Mesendoderm (in vitro differentiated cells): ENCODE data around the gene NRL.

Experiments used
- DNase-seq: peaks from one replicate; pipeline ENCODE4 v3.0.0; 2013
- H2AK5ac ChIP-seq: 2 replicates; pipeline ENCODE4 v1.6.1; 2013; ENCODE audit warnings: low read length, inconsistent platforms
- H2BK120ac ChIP-seq: 2 replicates; pipeline ENCODE4 v1.6.1; 2013; ENCODE audit warnings: low read depth, mild to moderate bottlenecking, low read length, moderate library complexity, mixed read lengths
- H2BK15ac ChIP-seq: replicated peaks from 2 replicates; pipeline ENCODE4 v1.6.1; 2013; ENCODE audit warnings: low read depth, mild to moderate bottlenecking, moderate library complexity
- H2BK5ac ChIP-seq: 2 replicates; pipeline ENCODE4 v1.6.1; 2013; ENCODE audit warnings: low read length, inconsistent platforms
- H3K18ac ChIP-seq: 2 replicates; pipeline ENCODE4 v1.6.1; 2013; ENCODE audit warnings: mild to moderate bottlenecking, low read length, mixed read lengths
- H3K23ac ChIP-seq: one replicate; pipeline ENCODE4 v1.6.1; 2013; ENCODE audit warnings: low read length
- H3K27ac ChIP-seq: 2 replicates; pipeline ENCODE4 v1.5.1; 2013; ENCODE audit warnings: low read depth, mild to moderate bottlenecking, inconsistent platforms, low read length, moderate library complexity
- H3K27me3 ChIP-seq: 2 replicates; pipeline ENCODE4 v1.6.1; 2013; ENCODE audit warnings: low read length, control low read depth, mild to moderate bottlenecking, inconsistent platforms; ENCODE audit not compliant: insufficient read depth, poor library complexity
- H3K36me3 ChIP-seq: 2 replicates; pipeline ENCODE4 v1.6.1; 2013; ENCODE audit warnings: low read length, inconsistent platforms; ENCODE audit not compliant: control insufficient read depth, insufficient read depth
- H3K4ac ChIP-seq: one replicate; pipeline ENCODE4 v1.6.1; 2013; ENCODE audit warnings: low read depth, mild to moderate bottlenecking, low read length, moderate library complexity
- H3K4me1 ChIP-seq: 2 replicates; pipeline ENCODE4 v1.6.1; 2013; ENCODE audit warnings: low read depth, low read length, inconsistent platforms; ENCODE audit not compliant: control insufficient read depth
- H3K4me2 ChIP-seq: 2 replicates; pipeline ENCODE4 v1.6.1; 2013; ENCODE audit warnings: low read length
- H3K4me3 ChIP-seq: 2 replicates; pipeline ENCODE4 v1.5.1; 2013; ENCODE audit warnings: mild to moderate bottlenecking, low read length
- H3K56ac ChIP-seq: one replicate; pipeline ENCODE4 v1.6.1; 2013; ENCODE audit warnings: low read length
- H3K79me1 ChIP-seq: 2 replicates; pipeline ENCODE4 v1.6.1; 2013; ENCODE audit warnings: low read length, inconsistent platforms
- H3K79me2 ChIP-seq: 2 replicates; pipeline ENCODE4 v1.6.1; 2013; ENCODE audit warnings: mild to moderate bottlenecking, low read length; ENCODE audit not compliant: control insufficient read depth, insufficient read depth
- H3K9ac ChIP-seq: 2 replicates; pipeline ENCODE4 v1.6.1; 2013; ENCODE audit warnings: low read length, inconsistent platforms
- H4K5ac ChIP-seq: one replicate; pipeline ENCODE4 v1.6.1; 2013; ENCODE audit warnings: low read length
- H4K8ac ChIP-seq: one replicate; pipeline ENCODE4 v1.6.1; 2013; ENCODE audit warnings: low read depth, mild to moderate bottlenecking, control low read depth, low read length, moderate library complexity
- WGBS: extraction: QIAGEN DNeasy Blood & Tissue Kit; methylation state at CpG from one replicate; pipeline ENCODE4 v1.1.7; 2013; ENCODE audit warnings: low lambda C conversion rate, missing lambda C conversion rate; ENCODE audit not compliant: insufficient coverage; ENCODE audit errors: extremely low coverage; 5-methylcytosine and 5-hydroxymethylcytosine counted together

Gene NRL

DNA sequence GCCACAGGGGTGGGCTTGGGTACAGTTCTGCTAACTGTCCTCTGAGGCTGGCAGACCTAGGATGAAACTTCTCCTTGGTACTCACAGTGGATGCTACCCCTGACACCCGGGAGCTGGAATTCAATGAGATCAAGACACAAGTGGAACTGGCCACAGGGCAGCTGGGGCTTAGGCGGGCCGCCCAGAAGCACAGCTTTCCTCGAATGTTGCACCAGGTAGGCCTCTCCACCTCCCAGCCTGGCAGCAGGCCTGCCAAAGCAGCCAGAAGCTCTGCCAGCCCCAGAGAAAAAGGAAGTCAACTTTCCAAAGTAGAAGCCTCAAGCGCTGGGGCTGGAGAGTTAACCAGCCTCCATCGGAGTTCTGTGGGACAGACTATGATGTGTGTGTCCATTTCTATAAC is 2.4 kb upstream of the NRL start:
- Histone ChIP-seq H4K5ac (no peak overlapping the region), H3K18ac (no peak overlapping the region), H3K27ac (no peak overlapping the region), H3K79me1 (peaks cover 11% of the 10 kb centered on the region), H3K27me3 (no peaks in the 10 kb centered on the region), H2BK120ac (no peak overlapping the region), H3K9ac (no peak overlapping the region), H2AK5ac (no peak overlapping the region), H3K4ac (no peak overlapping the region), H3K79me2 (peaks cover 2% of the 10 kb centered on the region), H3K4me2 (no peak overlapping the region), H3K23ac (no peak overlapping the region), H3K4me3 (no peak overlapping the region), H4K8ac (no peak overlapping the region), H3K36me3 (no peaks in the 10 kb centered on the region), H3K56ac (no peak overlapping the region), H2BK5ac (no peak overlapping the region), H2BK15ac (no peak overlapping the region), H3K4me1 (peaks cover 3% of the 10 kb centered on the region)
- no peak for DNase-seq
- no CpG with 5 or more reads among the region's 6 CpGs for WGBS

DNA sequence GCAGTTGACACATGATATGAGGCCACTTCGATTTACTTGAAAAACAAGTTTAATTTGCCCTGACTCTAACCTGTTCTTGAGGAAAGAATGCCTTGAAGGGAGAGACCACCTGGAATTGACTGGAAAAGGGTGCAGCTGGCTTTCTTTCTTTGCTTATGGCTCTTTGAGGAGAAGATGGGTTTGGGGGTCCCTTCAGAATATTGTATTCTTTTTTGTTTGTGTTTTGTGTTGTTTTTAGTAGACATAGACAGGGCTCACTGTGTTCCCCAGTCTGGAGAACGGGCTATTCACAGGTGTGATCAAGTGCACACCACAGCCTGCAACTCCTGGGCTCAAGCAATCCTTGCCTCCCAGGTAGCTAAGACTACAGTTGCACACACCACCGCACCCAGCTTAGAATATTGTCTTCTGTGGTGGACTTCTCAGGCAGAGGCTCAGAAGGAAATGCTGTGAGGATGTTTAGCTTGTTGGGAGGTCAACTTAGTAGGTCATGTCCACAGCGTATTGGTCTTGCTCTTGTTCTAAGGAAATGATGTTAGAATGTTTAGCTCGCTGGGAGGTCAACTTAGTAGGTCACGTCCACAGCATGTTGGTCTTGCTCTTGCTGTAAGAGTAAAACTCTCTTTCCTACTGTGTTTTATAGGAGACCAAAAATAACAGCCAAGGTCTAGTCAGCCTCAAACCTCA is 1.5 kb upstream of the NRL start:
- no peak overlapping the region for H3K23ac ChIP-seq
- H3K27me3 ChIP-seq, result no peaks in the 10 kb centered on the region
- H3K36me3 ChIP-seq, result no peaks in the 10 kb centered on the region
- H2BK15ac ChIP-seq, result no peak overlapping the region
- no peak overlapping the region for H3K4ac ChIP-seq
- H3K79me2 ChIP-seq, result peaks cover 2% of the 10 kb centered on the region
- no peak overlapping the region for H3K27ac ChIP-seq
- H3K9ac ChIP-seq, result peak overlapping the region; percentile 87
- no peak overlapping the region for H3K4me2 ChIP-seq
- WGBS, result no CpG with 5 or more reads among the region's 6 CpGs
- no peak overlapping the region for H2BK5ac ChIP-seq
- H3K4me3 ChIP-seq, result no peak overlapping the region
- DNase-seq, result no peak
- H2AK5ac ChIP-seq, result no peak overlapping the region
- H3K4me1 ChIP-seq, result peaks cover 3% of the 10 kb centered on the region
- H3K79me1 ChIP-seq, result peaks cover 11% of the 10 kb centered on the region
- H2BK120ac ChIP-seq, result no peak overlapping the region
- peak overlapping the region; percentile 89 for H3K56ac ChIP-seq
- no peak overlapping the region for H4K8ac ChIP-seq
- H3K18ac ChIP-seq, result no peak overlapping the region
- no peak overlapping the region for H4K5ac ChIP-seq

DNA sequence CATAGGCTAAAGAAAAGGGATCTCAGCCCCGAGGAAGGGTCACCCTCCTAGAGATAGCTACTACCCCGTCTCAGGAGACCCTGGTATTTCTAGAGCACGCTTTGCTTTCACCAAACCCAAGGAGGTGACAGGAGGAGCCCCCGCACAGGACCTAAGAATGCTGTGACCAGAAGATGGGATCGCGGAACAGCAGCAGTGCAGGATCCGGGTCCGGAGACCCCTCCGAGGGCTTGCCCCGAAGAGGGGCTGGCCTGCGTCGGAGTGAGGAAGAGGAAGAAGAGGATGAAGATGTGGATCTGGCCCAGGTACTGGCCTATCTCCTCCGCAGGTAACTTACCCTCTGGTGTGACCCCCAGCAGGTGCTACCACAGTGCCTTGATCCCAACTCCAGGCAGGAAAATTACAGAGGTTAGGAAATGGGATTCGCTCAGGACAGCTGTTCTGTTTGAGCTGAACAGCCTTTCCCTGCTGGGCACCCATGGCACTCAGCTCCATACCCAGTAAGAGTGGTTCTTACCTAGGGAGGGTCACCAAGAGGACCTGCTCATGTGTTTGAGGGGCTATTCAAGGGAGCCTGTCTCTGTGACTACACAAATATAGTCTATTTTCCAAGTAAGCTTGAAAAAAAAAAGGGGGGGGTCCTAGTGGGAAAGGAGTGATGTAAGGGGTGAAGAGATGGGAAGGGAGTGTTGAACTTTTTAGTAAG is 826 bp upstream of the NRL start:
- Histone ChIP-seq H3K56ac (peak overlapping the region; percentile 89), H2BK15ac (no peak overlapping the region), H3K36me3 (no peaks in the 10 kb centered on the region), H3K27me3 (no peaks in the 10 kb centered on the region), H3K9ac (peak overlapping the region; percentile 87), H4K5ac (no peak overlapping the region), H2BK120ac (no peak overlapping the region), H3K4ac (no peak overlapping the region), H4K8ac (no peak overlapping the region), H3K4me3 (peak overlapping the region; percentile 82), H3K23ac (peak overlapping the region; percentile 35), H3K4me2 (peak overlapping the region; percentile 89), H3K27ac (no peak overlapping the region), H3K18ac (peak overlapping the region; percentile 29), H3K79me1 (peaks cover 11% of the 10 kb centered on the region), H2AK5ac (no peak overlapping the region), H3K4me1 (peaks cover 3% of the 10 kb centered on the region), H2BK5ac (no peak overlapping the region), H3K79me2 (peaks cover 2% of the 10 kb centered on the region)
- no peak for DNase-seq
- no CpG with 5 or more reads among the region's 14 CpGs for WGBS

DNA sequence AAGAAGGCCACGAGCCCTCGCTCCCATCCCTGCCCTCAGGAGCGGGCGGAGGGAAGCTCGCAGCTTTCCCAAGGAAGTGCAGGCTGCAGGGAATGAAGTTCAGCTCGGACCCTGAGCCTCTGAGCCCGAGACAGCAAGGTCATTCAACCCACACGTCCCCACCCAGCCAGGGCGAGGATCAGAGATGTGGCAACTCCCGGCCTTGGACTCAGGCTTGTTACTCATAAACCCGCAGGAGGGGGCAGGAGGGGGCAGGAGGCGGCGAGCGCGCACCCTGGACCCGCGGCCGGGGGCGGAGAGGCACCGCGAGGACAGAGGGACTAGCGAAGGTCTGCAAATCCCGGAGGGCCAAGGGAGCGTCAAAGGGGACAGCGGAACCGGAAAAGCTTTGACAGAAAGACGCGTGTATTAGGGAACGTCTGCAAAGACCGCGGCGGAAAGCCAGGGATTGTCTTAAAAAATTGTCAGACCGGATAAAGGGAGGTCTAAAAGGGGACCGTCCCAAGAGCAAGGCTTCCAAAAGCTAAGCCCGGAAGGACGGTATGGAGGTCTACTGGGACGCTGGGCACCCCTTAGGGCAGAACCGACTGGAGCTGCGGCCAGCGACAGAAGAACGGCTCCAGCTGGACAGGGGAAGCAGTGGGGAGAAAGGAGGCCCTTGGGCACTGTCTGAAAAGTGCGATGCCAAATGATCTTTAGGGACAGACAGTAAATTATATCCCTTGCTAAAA is 783 bp downstream of the NRL start:
- Histone ChIP-seq H2BK120ac (peak overlapping the region; percentile 4), H3K27me3 (no peaks in the 10 kb centered on the region), H2BK15ac (no peak overlapping the region), H3K4me2 (peak overlapping the region; percentile 90), H3K23ac (no peak overlapping the region), H4K8ac (peak overlapping the region; percentile 88), H3K27ac (peak overlapping the region; percentile 94), H3K79me2 (peaks cover 2% of the 10 kb centered on the region), H3K56ac (peak overlapping the region; percentile 97), H4K5ac (no peak overlapping the region), H3K4ac (peak overlapping the region; percentile 64), H2BK5ac (peak overlapping the region; percentile 78), H3K18ac (peak overlapping the region; percentile 56), H3K9ac (peak overlapping the region; percentile 91), H2AK5ac (no peak overlapping the region), H3K36me3 (no peaks in the 10 kb centered on the region), H3K4me3 (peak overlapping the region; percentile 86), H3K4me1 (peaks cover 3% of the 10 kb centered on the region), H3K79me1 (peaks cover 11% of the 10 kb centered on the region)
- WGBS, result no CpG with 5 or more reads among the region's 42 CpGs
- peak; percentile 97 for DNase-seq

DNA sequence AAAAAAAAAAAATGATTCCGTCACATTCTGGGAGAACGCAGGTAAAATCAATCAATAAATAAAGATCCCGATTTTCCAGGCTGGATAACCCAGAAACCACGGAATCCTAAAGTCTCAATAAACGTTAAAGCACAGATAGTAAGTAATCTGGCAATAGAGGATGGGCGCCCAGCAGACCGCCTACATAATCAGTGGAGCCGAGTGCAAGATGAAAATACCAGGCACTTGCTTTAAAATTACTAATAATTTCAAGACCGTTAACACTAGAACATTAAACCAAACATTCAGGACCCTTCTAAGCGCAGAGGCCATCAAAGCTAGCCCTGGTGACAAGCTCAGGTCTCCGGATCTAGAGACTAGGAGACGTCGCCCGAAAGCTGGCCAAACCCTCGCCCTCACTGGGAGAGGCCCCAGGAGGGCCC is 1.4 kb downstream of the NRL start:
- H3K4me3 ChIP-seq, result peak overlapping the region; percentile 86
- H4K8ac ChIP-seq, result peak overlapping the region; percentile 88
- no peak overlapping the region for H2BK15ac ChIP-seq
- no peak overlapping the region for H3K23ac ChIP-seq
- H3K9ac ChIP-seq, result peak overlapping the region; percentile 91
- no peaks in the 10 kb centered on the region for H3K36me3 ChIP-seq
- H3K4ac ChIP-seq, result peak overlapping the region; percentile 64
- H2AK5ac ChIP-seq, result no peak overlapping the region
- peak overlapping the region; percentile 43 for H3K18ac ChIP-seq
- no peak overlapping the region for H4K5ac ChIP-seq
- peak overlapping the region; percentile 97 for H3K56ac ChIP-seq
- H3K4me1 ChIP-seq, result peaks cover 3% of the 10 kb centered on the region
- peaks cover 2% of the 10 kb centered on the region for H3K79me2 ChIP-seq
- H3K79me1 ChIP-seq, result peaks cover 11% of the 10 kb centered on the region
- peak overlapping the region; percentile 90 for H3K4me2 ChIP-seq
- peak overlapping the region; percentile 94 for H3K27ac ChIP-seq
- peak overlapping the region; percentile 4 for H2BK120ac ChIP-seq
- H2BK5ac ChIP-seq, result peak overlapping the region; percentile 40
- DNase-seq, result no peak
- no peaks in the 10 kb centered on the region for H3K27me3 ChIP-seq
- no CpG with 5 or more reads among the region's 15 CpGs for WGBS
